HG03520 (cell line): ENCODE measurements around the gene TMEM87A.
"Not testable (repeated sequence)": the region's sequence is repeated elsewhere in the genome, so short reads cannot be mapped to it uniquely, and the experiment has no call there.

Source experiments
- ATAC-seq: cut with Tn5 transposase; IDR thresholded peaks from one replicate; pipeline ENCODE4 v1.9.1; 2021; ENCODE audit warnings: mild to moderate bottlenecking, moderate library complexity; ENCODE audit not compliant: unreplicated experiment

The TMEM87A gene

GRCh38 chr15:42272939-42273899, at the start of gene TMEM87A, which contains the start of gene GANC:
Gene TMEM87A, minus strand, starts transcription at chr15:42273433. Its CDS starts 35 bp downstream, at chr15:42273398.
Gene GANC, plus strand, starts transcription at chr15:42273201. Its CDS starts 1,281 bp downstream, at chr15:42274482.
- peak; percentile 79 for ATAC-seq

- no peak for ATAC-seq
Observed at GRCh38 chr15:42319206-42319605, 46.0 kb upstream of the TMEM87A start.

GRCh38 chr15:42316282-42316805, 43.1 kb upstream of the TMEM87A start:
- ATAC-seq = not testable (repeated sequence)

GRCh38 chr15:42315521-42315920, 42.3 kb upstream of the TMEM87A start:
- ATAC-seq = no peak

- ATAC-seq = no peak
Observed at GRCh38 chr15:42314818-42315217, 41.6 kb upstream of the TMEM87A start.

- no peak for ATAC-seq
Observed at GRCh38 chr15:42313463-42313862, 40.2 kb upstream of the TMEM87A start.

- no peak for ATAC-seq
Observed at GRCh38 chr15:42306681-42307080, 33.4 kb upstream of the TMEM87A start.

- ATAC-seq = not testable (repeated sequence)
Observed at GRCh38 chr15:42301004-42301403, 27.8 kb upstream of the TMEM87A start.

GRCh38 chr15:42289166-42289565, 15.9 kb upstream of the TMEM87A start:
- ATAC-seq = no peak

GRCh38 chr15:42287931-42288330, 14.7 kb upstream of the TMEM87A start:
- no peak for ATAC-seq

- ATAC-seq = no peak
Observed at GRCh38 chr15:42286445-42287029, 13.3 kb upstream of the TMEM87A start.

GRCh38 chr15:42285034-42285433, 11.8 kb upstream of the TMEM87A start:
- ATAC-seq = no peak

GRCh38 chr15:42284551-42284950, 11.3 kb upstream of the TMEM87A start:
- no peak for ATAC-seq

- ATAC-seq = no peak
Observed at GRCh38 chr15:42283671-42284070, 10.4 kb upstream of the TMEM87A start.

- ATAC-seq = no peak
Observed at GRCh38 chr15:42282926-42283325, 9.7 kb upstream of the TMEM87A start.

GRCh38 chr15:42282344-42282743, 9.1 kb upstream of the TMEM87A start:
- no peak for ATAC-seq

- no peak for ATAC-seq
Observed at GRCh38 chr15:42279234-42279723, 6.0 kb upstream of the TMEM87A start.

- ATAC-seq = no peak
Observed at GRCh38 chr15:42276762-42277161, 3.5 kb upstream of the TMEM87A start.

GRCh38 chr15:42275780-42276391, 2.7 kb upstream of the TMEM87A start:
- ATAC-seq = no peak

- no peak for ATAC-seq
Observed at GRCh38 chr15:42274702-42274989, 1.4 kb upstream of the TMEM87A start.
